Hindlimb muscle (tissue), 1 donor: ENCODE measurements around the gene CSTF1. TPM values are rescaled to one million over a fixed set of nuclear protein-coding genes. Genes with fewer than 3 reads are reported as not detected.
"Not testable (repeated sequence)": the region's sequence is repeated elsewhere in the genome, so short reads cannot be mapped to it uniquely, and the experiment has no call there.

Experiments
- DNase-seq: peaks from one replicate; pipeline ENCODE4 v3.0.0-alpha.2; 2013
- polyA plus RNA-seq: library from polyadenylated mRNA; unstranded; fragments of 120-200 nt; gene quantifications from one replicate; pipeline ENCODE4 v1.2.1, GENCODE V29; 2013; ENCODE audit not compliant: insufficient read length

The CSTF1 gene
- polyA plus RNA-seq, 1 donor: 24.7 TPM

DNA sequence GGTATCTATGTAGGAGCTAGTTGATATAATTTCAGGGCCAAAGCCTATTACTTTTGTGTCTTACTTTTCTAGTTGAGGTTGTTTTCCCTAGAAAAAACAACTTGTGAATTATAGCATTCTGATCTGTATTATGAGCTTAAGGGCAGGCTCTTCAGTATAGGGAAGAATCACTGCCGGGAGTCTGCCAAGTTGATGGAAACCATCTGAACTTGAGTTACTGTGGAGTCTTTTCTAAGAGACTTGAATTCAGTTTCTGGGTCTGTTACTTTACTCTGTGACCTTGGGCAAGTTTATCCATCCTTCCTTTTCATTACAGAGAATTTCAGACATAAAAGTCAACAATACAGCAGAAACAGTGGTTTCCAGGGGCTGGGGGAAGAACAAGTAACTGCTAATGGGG lies 17.5 kb downstream of the CSTF1 start:
- DNase-seq: no peak

DNA sequence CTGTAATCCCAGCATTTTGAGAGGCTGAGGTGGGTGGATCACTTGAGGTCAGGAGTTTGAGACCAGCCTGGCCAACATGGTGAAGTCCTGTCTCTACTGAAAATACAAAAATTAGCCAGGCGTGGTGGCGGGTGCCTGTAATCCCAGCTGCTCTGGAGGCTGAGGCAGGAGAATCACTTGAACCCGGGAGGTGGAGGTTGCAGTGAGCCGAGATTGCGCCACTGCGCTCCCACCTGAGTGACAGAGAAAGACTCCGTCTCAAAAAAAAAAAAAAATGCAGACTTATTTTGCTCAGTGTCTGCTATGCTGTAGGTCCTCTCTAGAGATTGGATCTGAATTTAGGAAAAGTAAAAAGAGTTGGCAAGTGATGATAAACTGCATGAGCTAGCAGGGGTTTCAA lies 18.8 kb downstream of the CSTF1 start:
- not testable (repeated sequence) for DNase-seq

DNA sequence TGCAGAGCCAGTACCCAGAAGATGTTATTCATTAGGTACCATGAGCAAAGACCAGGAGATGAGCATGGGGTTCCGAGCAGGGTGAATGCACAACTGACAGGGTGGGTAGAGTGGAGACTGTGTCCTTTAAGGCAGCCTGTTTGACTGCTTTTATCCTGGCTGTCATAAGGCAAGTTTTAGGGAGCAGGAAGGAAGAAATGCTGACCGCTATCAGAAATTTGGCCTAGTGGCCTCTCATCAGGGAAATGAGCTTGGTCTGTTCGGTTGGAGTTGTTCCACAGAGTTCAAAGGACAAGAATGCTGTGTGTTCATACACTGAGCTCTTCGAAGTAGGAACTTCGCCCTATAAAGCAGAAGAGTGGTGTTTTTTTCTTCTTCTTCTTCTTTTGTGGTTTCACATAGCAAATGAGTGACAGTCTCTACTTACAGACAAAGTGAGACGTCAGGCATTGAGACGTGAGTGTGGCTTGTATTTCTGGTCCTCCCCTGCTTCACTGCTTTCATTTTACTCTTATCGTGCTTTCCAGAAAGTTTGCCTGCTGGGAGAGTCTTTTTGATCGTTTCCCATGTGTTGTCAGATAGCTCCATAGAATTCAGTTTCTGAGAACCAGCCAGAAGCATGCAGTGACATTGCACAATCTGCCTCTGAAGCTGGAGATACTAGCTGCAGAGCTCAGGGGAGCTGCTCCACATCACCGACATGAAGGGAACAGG lies 19.5 kb downstream of the CSTF1 start, which contains the start of gene CASS4:
Gene CASS4, plus strand, starts transcription at position 502 of the 714 bp plus-strand sequence. Its CDS starts 199 bp downstream, at position 701.
- DNase-seq: no peak

DNA sequence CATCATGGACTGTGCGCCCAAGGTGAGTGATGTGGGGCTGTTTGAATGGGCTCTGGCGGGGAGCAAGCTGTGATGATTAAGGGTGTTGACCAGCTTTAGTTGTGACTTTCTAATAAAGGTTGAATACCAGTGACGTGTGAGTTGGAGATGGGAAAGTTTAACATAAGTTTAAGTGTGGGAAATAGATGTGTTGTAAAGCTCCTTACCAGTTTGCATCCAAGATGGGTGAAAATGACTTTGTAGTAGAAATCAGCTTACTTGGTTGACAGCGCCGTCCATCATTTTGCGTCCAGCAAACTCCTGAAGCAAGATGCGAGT lies 20.0 kb downstream of the CSTF1 start:
- no peak for DNase-seq

DNA sequence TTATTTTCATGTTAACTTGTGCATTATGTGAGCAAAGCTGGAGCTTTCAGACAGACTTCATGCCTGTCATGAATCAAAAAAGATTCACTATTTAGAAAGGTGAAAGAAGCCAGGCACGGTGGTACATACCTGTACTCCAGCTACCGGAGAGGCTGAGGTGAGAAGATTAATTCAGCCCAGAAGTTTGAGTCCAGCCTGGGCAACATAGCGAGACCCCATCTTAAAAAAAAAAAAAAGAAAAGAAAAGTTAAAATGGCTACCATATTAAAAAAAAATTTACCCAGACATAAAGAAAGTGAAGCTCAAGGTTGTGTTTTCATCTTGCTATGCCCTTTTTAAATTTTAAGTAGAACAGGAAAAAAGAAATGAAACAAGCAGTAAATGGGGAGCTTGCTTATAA lies 20.5 kb downstream of the CSTF1 start:
- DNase-seq: no peak

DNA sequence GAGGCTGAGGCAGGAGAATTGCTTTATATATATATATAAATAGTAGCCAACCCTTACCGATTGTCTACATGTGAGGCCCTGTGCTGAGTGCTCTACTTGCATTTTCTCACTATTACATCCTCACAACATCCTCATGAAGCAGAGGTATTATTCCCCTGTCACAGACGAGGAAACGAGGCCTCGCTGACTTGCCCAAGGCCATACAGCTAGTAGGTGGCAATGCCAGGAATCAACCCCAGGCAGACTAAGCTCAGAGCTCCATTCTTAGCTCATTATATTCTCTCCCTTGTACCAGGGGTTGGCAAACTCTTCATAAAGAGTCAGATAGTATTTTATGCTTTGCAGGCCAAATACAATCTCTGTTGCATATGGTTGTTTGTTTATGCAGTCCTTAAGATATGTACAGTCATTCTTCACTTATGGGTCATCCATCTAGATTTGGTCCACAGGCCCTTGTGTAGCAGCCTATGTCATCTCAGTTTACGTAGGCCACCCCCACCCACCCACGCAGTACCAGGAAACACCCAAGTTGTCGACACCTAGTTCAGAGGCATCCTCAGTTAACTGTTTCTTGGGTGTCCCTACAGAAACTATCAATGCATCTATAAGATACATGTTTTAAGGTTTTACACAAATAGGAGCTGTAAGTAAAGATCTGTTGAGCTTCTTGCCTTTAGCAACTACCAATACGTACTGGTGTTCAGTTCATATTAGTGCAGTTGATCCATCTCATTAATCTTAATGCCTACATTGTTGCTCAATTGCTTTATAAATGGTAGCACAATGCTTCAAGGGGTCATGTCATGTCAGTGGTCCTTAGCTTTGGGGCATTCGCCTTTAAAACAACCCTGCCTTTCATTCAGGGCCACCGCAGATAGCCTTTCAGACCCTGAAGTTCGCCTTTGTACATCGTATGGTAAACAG lies 22.7 kb downstream of the CSTF1 start:
- DNase-seq: no peak

DNA sequence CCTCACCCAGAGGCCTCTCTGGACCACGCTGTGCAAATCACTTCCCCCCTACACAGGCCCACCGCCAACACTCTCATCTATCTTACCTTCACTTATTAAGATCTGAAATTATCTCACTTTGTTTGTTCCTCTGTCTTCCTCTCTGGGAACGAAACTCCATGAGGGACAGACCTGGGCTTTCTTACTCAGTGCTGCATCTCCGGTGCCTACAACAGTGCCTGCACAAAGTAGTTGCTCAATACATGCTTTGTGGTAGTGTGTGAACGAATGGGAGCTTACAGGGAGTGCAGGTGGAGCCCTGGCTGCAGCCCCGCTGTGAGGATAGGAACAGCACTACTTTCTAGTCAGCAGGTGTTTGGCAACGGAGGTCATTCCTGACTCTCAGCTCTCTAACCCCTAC lies 25.0 kb downstream of the CSTF1 start:
- no peak for DNase-seq

DNA sequence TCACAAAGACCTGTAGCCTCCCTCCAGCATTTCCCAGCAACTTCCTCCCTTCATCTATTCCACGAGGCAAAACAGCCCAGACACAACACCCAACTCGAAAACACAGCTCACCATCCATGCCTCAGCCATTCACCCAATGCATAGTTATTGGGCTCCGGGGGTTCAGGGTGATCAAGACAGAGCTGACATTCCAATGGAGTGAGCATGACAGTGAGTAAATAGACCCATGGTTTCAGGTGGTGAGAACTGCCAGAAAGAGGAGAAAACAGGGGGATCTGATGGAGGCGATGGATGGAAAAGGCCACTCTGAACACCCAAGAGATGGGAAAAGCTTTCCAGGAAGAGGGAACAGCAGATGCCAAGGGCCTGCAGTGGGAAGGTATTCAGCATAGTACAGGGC lies 25.5 kb downstream of the CSTF1 start:
- DNase-seq: no peak

DNA sequence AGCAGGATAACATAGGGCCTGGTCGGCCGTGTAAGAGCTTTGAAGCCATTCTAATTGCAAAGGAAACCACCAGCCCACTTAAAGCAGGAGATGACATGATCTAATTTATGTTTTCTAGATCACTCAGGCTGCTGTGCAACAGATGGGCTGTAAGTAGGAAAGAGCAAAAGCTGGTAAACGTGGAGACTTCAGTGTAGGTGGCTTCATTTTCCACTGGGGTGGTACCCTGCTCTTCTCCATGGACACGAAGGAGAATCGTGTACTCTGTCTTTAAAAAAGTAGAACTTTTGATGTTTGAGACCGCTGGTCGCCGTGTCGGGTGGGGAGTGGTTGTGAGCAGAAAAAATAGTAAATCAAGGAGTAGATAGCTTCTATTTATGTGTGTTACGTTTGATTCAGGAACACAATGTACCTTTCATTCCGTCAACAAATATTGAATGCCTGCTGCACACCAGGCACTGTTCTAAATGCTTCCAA lies 26.0 kb downstream of the CSTF1 start:
- DNase-seq: no peak

DNA sequence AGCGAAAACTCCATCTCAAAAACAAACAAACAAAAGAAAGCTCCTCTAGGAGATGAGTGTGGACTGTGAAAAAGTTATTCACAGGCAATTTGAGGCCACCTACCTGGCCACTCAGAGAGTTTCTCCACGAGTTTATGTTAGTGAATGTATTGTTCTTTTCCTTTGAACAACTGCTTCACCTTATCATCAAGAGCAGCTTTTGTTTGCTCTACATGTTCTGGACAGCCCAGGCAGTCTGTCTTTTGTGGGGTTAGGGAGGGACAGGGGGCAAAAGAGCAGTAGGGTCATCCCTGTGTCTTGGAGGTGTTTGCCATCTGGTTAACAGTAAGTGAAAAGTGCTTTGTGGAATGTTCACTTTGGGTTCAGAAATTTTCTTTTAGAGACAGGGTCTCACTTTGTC lies 27.6 kb downstream of the CSTF1 start:
- no peak for DNase-seq

DNA sequence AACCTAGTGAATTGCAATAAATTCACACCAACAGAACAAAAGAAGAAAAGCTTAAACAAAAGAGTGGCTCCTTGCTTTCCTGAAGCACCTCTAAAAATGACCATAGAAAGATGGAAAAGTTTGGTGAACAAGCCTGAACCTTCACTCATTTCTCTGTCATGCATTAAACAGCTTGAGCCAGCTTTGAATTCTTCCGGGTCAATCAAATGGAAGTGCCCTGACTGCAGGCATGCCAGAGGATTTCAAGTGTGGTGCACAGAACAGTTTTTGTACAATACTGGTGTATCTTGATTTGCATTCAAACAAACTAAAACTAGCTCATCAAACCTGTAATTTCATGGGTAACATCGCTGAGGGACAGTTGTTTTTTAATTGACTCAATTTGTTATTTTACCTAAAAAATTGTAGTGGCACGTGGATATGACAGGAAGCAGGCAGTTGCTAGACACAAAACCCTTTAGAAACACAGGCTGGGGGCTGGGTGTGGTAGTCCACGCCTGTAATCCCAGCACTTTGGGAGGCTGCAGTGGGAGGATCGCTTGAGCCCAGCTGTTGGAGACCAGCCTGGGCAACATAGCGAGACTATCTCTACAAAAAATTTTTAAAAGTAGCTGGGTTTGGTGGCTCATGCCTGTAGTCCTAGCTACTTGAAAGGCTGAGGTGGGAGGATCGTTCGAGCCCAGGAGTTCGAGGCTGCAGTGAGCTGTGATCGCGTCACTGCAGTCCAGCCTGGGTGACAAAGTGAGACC lies 28.7 kb downstream of the CSTF1 start:
- DNase-seq: no peak

DNA sequence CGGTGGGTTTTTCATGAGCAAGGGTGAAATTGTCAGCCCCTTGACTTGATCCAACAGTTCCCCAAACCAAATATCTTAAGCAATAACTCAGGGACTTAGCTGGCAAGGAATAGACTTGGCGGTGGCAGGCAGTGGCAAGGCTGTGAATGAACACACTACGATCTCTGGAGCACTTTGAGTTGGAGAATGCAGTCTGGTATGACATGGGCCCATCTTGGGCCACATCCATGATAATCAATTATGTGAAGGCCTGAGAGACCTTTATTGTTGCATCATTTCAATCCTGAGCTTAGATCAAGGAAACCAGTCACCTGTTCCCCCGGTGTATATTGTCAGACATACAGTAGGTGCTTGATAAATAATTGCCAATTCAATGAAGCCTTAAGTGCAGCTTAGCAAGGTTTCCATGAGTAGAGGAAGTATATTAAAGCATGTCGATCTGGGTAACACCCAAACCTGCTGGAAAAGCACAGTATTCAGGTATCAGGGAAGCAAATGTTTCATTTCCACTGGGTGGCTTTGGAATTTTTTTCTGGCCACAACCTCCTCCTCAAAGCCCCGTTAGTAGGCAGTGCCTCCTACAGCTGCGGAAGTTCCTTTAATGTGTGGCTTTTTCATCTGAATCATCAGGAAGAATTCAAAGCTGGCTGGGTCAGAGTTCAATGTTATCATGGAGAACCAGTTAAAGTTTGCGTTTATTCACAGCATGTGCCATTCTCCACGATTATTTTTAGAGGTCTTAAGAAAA lies 29.8 kb downstream of the CSTF1 start:
- DNase-seq: no peak

DNA sequence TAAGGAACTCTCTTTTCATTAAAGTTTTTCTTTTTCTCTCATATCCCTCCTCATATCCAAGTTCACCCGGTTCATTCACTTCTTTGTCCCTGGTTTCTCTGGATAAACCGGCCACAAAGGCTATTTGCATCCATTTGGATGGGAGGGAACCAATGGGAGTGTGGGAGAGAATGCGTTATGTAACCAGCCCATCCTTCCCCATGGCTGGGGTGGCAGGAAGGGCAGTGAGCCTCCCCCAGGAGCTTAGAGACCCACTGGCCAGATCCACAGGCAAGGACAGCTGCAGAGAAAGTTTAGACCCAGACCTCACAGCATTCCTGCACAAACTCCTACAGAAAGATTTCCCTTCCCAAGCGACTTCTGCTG lies 30.4 kb downstream of the CSTF1 start:
- DNase-seq: no peak

DNA sequence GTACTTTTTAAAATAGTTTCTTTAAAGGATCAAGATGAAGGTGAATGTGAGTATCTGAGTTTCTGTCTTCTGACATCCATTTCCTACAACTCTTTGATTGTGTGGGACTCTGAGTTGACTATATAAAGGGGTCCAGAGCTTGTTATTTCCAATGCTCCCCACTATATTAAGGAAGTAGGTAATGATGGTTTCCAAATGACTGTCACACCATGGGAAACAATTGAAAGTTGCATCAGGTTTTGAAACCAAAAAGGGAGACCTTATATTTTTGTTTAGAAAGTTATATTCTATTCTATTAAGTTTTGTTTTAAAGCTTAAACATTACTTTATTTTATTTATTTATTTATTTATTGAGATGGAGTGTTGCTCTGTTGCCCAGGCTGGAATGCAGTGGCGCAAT lies 30.8 kb downstream of the CSTF1 start:
- DNase-seq: no peak

DNA sequence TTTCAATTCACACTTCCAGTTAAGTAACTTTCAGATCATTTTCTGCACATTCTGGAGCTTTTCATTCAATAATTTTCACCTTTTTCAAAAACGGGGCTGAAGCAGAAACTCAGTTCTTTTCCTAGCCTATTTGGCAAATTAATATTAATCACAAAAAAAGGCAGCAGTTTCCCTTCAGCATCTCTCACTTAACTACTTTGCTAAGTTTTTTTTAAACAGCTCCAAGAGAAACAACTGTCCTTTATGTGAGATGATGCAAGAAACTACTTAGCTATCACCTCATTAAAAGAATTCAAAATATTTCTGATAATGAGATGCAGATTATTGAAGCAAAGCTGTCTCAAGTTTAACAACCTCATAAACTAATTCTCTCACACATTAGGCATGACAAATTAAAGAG lies 31.4 kb downstream of the CSTF1 start:
- no peak for DNase-seq

DNA sequence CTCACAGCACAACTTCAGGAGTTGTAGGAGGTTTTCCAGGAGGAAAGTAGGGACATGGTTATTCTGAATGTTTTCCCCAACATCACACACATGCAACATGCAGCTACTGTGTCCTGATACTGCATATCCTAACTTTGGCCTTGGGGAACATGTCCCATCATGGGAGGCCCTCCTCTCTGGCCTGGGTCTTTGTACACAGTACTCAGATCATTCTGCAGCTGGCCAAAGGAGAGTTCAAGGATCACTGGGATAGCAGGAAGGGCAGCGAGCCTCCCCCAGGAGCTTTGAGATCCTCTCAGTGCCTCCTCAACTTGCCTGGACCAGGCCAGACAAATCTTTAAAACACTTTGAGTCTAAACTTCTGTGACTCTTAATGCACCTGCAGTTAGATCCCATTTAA lies 32.5 kb downstream of the CSTF1 start:
- no peak for DNase-seq

DNA sequence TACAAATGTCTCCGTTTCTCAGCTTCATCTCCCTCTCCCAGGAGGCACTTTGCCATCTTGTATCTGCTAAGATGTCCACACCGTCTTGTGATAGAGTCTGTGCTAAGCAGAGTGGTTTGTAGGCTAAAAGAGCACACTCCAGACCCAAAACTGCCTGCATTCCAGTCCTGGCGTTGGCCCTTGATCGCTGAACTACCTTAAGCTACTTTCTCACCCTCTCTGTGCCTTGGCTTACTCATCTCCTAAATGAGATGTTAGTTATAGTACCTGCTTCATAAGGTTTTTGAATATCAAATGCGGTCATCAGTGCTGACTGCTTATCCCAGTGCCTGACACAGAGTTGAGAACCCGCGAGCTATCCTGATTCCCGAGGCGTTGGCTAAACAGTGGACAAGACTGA lies 33.6 kb downstream of the CSTF1 start:
- no peak for DNase-seq

DNA sequence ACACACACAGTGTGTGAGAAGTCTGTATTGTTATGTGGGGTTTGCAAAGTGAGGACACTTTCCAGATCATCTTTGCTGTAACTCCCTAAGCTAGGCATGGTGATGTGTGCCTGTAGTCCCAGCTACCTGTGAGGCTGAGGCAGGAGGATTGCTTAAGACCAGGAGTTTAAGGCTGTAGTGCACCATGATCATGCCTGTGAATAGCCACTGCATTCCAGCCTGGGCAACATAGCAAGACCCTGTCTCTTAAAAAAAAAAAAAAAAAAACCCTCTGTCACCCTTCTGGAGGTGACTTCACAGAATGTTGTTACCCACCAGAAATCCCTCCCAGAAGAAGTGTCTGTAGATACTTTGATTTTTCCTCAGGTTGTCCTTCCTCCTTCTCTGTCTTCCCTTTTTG lies 34.5 kb downstream of the CSTF1 start:
- DNase-seq: no peak

DNA sequence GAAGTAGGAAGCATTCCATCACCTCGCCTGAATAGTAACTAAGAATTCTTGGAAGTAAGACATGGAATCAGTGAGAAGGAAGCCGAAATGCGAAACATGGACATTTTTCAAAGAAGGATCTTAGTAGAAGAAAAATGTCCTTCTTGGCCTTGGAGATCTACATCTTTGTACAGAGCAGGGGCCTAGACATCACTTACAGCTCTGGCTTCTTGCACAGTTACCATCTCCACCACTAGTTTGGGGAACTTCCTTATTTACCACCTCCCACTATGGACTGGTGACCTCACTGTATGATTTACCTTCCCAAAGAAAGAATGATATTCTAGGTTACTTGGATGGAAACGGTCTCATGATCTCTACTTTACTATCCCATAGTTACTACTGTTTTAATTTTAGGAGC lies 35.4 kb downstream of the CSTF1 start:
- no peak for DNase-seq

DNA sequence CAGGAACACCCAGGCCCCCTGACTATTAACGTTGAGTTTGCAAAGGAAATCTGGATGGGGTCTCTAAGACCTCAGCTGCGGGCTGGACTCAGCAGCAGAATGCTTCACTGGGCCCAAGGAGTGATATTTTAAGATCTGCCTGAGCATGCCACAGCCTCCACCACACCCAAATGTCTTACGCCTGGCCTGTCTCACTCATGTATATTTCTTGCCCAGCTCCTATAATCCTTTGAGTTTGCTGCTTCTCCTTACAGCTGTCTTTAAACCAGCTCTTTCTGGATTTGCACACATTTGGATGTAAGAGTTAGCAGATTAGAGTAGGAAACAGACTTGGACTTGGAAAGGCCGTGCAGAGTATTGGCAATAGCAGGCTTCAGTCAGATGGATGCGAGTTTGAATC lies 36.0 kb downstream of the CSTF1 start:
- no peak for DNase-seq

DNA sequence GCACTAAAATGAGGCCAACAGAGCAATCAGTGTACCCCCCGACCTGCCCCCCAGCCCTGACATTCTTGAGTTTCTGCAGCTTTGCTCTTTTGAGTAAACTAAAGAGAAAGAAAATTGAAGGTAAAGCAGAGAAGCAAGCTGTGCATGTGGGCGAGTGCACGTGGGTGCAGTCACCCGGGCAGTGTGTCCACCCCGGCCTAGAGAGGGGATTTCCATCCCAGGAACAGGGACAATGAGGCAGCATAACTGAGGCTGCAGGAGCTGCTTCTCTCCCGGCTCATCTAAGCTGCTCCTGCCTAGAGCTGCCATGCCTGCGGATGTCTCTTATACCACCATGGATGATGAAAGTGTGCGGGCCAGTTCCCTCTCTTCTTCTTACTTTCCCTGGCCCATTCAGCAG lies 36.4 kb downstream of the CSTF1 start:
- no peak for DNase-seq

DNA sequence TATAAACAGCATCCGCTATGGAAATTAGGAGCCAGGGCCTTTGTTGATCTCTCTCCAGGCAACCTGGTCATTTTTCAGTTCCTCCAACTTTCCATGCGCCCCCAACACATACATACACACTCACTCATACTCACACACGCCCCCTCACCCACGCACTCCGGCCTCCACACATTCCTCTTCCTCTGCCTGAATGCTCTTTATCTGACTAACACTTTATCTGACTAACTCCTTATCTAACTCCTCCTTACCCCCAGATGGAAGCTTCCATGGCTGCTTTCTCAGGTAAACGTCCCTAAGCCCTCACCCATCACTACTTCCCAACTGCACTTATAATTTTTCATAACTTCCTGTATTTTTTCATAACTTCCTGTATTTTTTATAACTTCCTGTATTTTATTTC lies 37.1 kb downstream of the CSTF1 start:
- DNase-seq: no peak

DNA sequence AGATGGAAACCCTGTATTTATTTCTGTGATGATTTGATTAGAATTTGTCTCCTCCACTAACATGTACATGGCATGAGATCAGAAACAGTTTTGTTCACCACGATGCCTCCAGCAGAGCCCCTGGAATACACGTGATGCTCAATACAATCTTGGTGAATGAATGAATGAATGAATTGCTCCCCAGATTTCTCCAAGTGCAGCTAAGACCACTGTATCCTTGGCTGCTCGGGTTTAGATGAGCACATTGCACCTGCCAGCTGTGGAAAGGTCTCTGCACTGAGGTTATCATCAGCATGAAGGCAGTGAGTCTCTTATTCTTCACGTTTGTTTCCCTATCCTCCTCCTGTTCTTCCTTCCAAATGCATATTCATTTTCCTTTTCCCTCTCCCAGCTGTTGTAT lies 37.5 kb downstream of the CSTF1 start:
- no peak for DNase-seq
